ENCODE data around the gene MAP1B.

DNA sequence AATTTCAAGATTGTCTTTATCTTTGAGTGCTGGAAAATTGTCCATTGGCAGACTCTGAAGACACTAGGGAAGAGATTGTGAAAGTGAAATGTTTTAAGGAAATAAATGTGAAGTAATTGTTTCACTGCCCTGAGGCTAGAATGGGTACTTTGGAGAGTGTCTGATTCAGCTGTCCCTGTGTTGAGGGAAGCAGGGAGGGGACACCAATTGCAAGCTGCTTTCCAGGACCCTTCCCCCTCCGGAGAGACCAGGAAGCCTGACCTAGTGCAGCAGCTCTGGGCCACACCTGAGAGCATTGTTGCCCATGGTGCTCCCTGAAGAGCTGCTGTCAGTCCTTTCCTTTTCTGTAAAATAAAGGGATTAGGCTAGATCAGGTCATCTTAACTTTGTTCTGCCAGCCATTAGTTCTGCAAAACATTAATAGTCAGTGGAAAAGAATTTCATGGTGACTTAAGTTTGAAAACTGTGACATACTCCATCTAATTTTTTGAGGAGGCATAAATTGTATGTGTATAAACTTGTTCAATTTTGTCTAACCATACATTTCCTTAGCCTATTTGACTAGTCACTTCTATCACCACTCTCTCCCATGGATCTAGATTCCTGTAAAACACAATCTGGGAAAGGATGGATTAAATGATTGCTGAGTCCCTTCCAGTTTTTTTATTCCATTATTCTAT lies 18.8 kb downstream of the MAP1B start:
- TF ChIP-seq, protein P1, sequence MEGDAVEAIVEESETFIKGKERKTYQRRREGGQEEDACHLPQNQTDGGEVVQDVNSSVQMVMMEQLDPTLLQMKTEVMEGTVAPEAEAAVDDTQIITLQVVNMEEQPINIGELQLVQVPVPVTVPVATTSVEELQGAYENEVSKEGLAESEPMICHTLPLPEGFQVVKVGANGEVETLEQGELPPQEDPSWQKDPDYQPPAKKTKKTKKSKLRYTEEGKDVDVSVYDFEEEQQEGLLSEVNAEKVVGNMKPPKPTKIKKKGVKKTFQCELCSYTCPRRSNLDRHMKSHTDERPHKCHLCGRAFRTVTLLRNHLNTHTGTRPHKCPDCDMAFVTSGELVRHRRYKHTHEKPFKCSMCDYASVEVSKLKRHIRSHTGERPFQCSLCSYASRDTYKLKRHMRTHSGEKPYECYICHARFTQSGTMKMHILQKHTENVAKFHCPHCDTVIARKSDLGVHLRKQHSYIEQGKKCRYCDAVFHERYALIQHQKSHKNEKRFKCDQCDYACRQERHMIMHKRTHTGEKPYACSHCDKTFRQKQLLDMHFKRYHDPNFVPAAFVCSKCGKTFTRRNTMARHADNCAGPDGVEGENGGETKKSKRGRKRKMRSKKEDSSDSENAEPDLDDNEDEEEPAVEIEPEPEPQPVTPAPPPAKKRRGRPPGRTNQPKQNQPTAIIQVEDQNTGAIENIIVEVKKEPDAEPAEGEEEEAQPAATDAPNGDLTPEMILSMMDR (conservative IDR thresholded peaks at IDR 0.05; ENCODE audit: low read depth, low read length) = no peak
- TF ChIP-seq BHLHE40 (IDR thresholded peaks at IDR 0.05; ENCODE audit: low read depth, low read length) (no peak), POLR2A (IDR thresholded peaks at IDR 0.05; ENCODE audit: low read depth, low read length) (no peak), CEBPB (IDR thresholded peaks at IDR 0.05; ENCODE audit: low read depth, low read length) (no peak)
- TF ChIP-seq, protein P2, sequence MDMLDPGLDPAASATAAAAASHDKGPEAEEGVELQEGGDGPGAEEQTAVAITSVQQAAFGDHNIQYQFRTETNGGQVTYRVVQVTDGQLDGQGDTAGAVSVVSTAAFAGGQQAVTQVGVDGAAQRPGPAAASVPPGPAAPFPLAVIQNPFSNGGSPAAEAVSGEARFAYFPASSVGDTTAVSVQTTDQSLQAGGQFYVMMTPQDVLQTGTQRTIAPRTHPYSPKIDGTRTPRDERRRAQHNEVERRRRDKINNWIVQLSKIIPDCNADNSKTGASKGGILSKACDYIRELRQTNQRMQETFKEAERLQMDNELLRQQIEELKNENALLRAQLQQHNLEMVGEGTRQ (IDR thresholded peaks at IDR 0.05; ENCODE audit: low read depth, low read length) = no peak
